ENCODE data around the gene HIC1.

DNA sequence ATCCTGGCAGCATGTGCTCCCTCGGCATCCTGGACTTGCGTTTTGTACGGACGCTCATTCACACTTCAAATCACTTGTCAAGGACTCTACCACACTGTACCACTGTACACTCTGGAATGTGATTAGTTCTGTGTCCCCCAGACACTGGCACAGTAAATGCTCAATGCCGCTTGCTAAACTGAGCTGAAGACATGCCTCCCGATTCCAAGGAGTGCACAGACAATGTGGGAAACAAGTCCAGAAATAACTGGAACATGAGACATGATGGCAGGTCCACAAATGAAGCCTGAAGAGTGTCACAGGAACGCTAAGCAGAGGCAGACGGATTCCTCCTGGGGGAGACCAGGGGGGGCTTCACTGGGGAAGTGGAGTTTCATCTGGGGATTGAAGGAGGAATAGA is 22.1 kb downstream of the HIC1 start:
- TF ChIP-seq, protein P1, sequence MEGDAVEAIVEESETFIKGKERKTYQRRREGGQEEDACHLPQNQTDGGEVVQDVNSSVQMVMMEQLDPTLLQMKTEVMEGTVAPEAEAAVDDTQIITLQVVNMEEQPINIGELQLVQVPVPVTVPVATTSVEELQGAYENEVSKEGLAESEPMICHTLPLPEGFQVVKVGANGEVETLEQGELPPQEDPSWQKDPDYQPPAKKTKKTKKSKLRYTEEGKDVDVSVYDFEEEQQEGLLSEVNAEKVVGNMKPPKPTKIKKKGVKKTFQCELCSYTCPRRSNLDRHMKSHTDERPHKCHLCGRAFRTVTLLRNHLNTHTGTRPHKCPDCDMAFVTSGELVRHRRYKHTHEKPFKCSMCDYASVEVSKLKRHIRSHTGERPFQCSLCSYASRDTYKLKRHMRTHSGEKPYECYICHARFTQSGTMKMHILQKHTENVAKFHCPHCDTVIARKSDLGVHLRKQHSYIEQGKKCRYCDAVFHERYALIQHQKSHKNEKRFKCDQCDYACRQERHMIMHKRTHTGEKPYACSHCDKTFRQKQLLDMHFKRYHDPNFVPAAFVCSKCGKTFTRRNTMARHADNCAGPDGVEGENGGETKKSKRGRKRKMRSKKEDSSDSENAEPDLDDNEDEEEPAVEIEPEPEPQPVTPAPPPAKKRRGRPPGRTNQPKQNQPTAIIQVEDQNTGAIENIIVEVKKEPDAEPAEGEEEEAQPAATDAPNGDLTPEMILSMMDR (IDR thresholded peaks at IDR 0.05) = no peak
- TF ChIP-seq POLR2A (IDR thresholded peaks at IDR 0.05) = no peak
- TF ChIP-seq POLR2AphosphoS5 (IDR thresholded peaks at IDR 0.05) = no peak
